Endothelial cell of umbilical vein (primary cell): Measurements from ENCODE around the gene PRDM1. TPM values are rescaled to one million over a fixed set of nuclear protein-coding genes. Genes with fewer than 3 reads are reported as not detected.

Source experiments
- BruUV-seq: library from RNA; stranded (reverse); fragments of 400-500 nt; replicated peaks from 2 replicates; lab custom pipeline; 2021; lab: Mats Ljungman, UMichigan
- CTCF ChIA-PET: fragments of 300-600, 350-600 bp; sonication (Branson Sonifier 250); formaldehyde crosslinking; loops from one replicate; lab custom pipeline; 2021; ENCODE audit warnings: antibody characterized with exemption, inconsistent platforms; lab: Charles Lee
- POLR2A ChIA-PET: fragments of 300-600, 350-600 bp; sonication (Branson Sonifier 250); formaldehyde crosslinking; loops from one replicate; lab custom pipeline; 2021; ENCODE audit warnings: antibody characterized with exemption, inconsistent platforms; lab: Charles Lee
- DNase-seq: peaks from one replicate; pipeline ENCODE4 v3.0.0-alpha.2; 2011; ENCODE audit warnings: low read depth, low spot score
- FAIRE-seq: peaks from 2 replicates; lab custom pipeline; 2011; peaks lifted over from hg19 to GRCh38; lab: Jason Lieb, UNC
- H2AFZ ChIP-seq: 2 replicates; pipeline ENCODE4 v1.6.0; 2012; ENCODE audit warnings: low read depth, low read length, control low read depth, inconsistent platforms
- H3K27ac ChIP-seq: 2 replicates; pipeline ENCODE4 v1.5.1; 2011; ENCODE audit warnings: low read depth, mild to moderate bottlenecking, control low read depth, low read length, moderate library complexity; ENCODE audit not compliant: insufficient read depth
- H3K27me3 ChIP-seq, 2 experiments: 2 replicates each; pipeline versions ENCODE4 v1.6.0 to v1.6.1; 2011; ENCODE audit warnings: low read length in 2 of 2, mixed read lengths in 1 of 2; ENCODE audit not compliant: control insufficient read depth in 2 of 2, insufficient read depth in 2 of 2
- H3K36me3 ChIP-seq, 2 experiments: 2 replicates in 1 of 2; 3 replicates in 1 of 2; pipeline ENCODE4 v1.5.1; 2011; ENCODE audit warnings: low read length in 2 of 2, mild to moderate bottlenecking in 1 of 2, moderate library complexity in 1 of 2; ENCODE audit not compliant: control insufficient read depth in 2 of 2, insufficient read depth in 2 of 2; ENCODE audit errors: extremely low read depth in 1 of 2
- H3K4me1 ChIP-seq: 3 replicates; pipeline ENCODE4 v1.5.1; 2011; ENCODE audit warnings: mild to moderate bottlenecking, low read length; ENCODE audit not compliant: control insufficient read depth, insufficient read depth; ENCODE audit errors: extremely low read depth
- H3K4me2 ChIP-seq: 2 replicates; pipeline ENCODE4 v1.6.1; 2011; ENCODE audit warnings: low read length, control low read depth, mixed read lengths; ENCODE audit not compliant: insufficient read depth
- H3K4me3 ChIP-seq, 3 experiments: fragments of 200-600 bp in 1 of 3; sonication (generic), shearing (Covaris generic) in 1 of 3; replicated peaks in 1 of 3; 2 replicates each; pipeline ENCODE4 v1.5.1; 2011 to 2016; ENCODE audit warnings: control low read depth in 3 of 3, low read length in 3 of 3, mild to moderate bottlenecking in 2 of 3, inconsistent platforms in 1 of 3, low read depth in 1 of 3, moderate library complexity in 1 of 3; ENCODE audit not compliant: insufficient read depth in 1 of 3
- H3K79me2 ChIP-seq: 2 replicates; pipeline ENCODE4 v1.6.0; 2012; ENCODE audit warnings: low read length, inconsistent platforms; ENCODE audit not compliant: control insufficient read depth, insufficient read depth
- H3K9ac ChIP-seq: replicated peaks from 2 replicates; pipeline ENCODE3; 2011; ENCODE audit warnings: low read length, control low read depth; ENCODE audit not compliant: insufficient read depth; ENCODE audit errors: extremely low read depth
- H3K9me1 ChIP-seq: replicated peaks from 3 replicates; pipeline ENCODE4 v1.6.0; 2011; ENCODE audit warnings: mild to moderate bottlenecking, low read length; ENCODE audit not compliant: control insufficient read depth, insufficient read depth; ENCODE audit errors: extremely low read depth
- H3K9me3 ChIP-seq: replicated peaks from 2 replicates; pipeline ENCODE4 v1.5.1; 2012; ENCODE audit warnings: low read length, inconsistent platforms; ENCODE audit not compliant: control insufficient read depth, insufficient read depth
- H4K20me1 ChIP-seq: replicated peaks from 2 replicates; pipeline ENCODE3; 2011; ENCODE audit warnings: mild to moderate bottlenecking, low read length; ENCODE audit not compliant: control insufficient read depth, insufficient read depth; ENCODE audit errors: extremely low read depth
- POLR2A ChIP-seq: IDR thresholded peaks from 2 replicates; pipeline ENCODE4 v1.6.1; 2012; ENCODE audit warnings: low read depth, mild to moderate bottlenecking, control low read depth, low read length
- dilution Hi-C: fragments of 300-500 bp; cut with MboI; formaldehyde crosslinking; loops from one replicate; pipeline ENCODE4 v1.15.0; 2019; ENCODE audit warnings: low sequenced_read_pairs; ENCODE audit not compliant: extremely low pct_ligation_motif_present
- intact Hi-C: fragments of 100-400 bp; cut with micrococcal nuclease; formaldehyde crosslinking; loops from one replicate; pipeline ENCODE4 v1.10.0; 2022
- polyA plus RNA-seq, 4 experiments: library from polyadenylated mRNA; depleted of rRNA in 3 of 4; stranded (reverse) in 3 of 4; unstranded in 1 of 4; fragments of >200 nt; gene quantifications; 2 replicates each; pipeline versions ENCODE4 v1.2.1 to v1.2.3, GENCODE V29; 2011 to 2012; ENCODE audit warnings: missing spikeins in 1 of 4
- total RNA-seq: library from RNA; stranded (reverse); gene quantifications from 2 replicates; pipeline ENCODE4 v1.2.3, GENCODE V29; 2021

The PRDM1 gene
- total and polyA plus RNA-seq, 2 donors (not counting 3 experiments of a cell fraction or from before 2014, with no cell fraction given) = 0.36 to 2.7 TPM

DNA sequence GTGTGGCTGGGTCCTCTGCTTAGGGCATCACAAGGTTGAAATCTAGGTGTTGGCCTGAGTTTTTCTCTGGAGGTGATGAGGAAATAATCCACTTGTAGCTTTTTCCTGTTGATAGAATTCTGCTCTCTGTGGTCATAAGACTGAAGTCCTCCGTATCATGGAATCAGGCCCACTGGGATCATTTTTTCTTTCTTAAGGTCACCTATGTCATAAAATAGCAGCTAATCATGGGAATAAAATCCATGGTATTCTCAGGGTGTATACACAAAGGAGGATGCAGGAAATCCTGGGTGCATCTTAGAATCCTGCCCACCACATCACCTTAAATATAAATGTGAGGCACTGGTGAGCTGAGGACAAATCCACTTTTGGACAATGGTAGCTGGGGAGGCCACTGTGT is 72.7 kb downstream of the PRDM1 start:
- H3K27ac ChIP-seq = no peak overlapping the region
- no peaks in the 10 kb centered on the region for H3K4me1 ChIP-seq
- BruUV-seq = no TSS peak
- DNase-seq (no peak), FAIRE-seq (no peak)
- ChIA-PET CTCF (interaction anchor here (0.6 kb wide), 1 partner anchor 167 kb away, joined by 3 read pairs; no protein-coding TSS in a partner anchor), POLR2A (no interaction called here)
- intact Hi-C loops (no loop called here), dilution Hi-C loops (no loop called here)
- H3K4me2 ChIP-seq = no peak overlapping the region
- H3K9ac ChIP-seq = no peak overlapping the region
- no peak for TF ChIP-seq POLR2A
- peaks cover 0 to 2% of the 10 kb centered on the region in 2 experiments for H3K27me3 ChIP-seq
- H2AFZ ChIP-seq = no peak overlapping the region
- H3K4me3 ChIP-seq = no peak overlapping the region
- H3K9me1 ChIP-seq = no peaks in the 10 kb centered on the region
- no peaks in the 10 kb centered on the region for H4K20me1 ChIP-seq
- no peaks in the 10 kb centered on the region for H3K36me3 ChIP-seq
- no peaks in the 10 kb centered on the region for H3K9me3 ChIP-seq
- H3K79me2 ChIP-seq = no peaks in the 10 kb centered on the region

Other genes starting within 250 kb of the PRDM1 start
- 32.8 and 35.9 TPM in 2 replicates for gene ATG5, start 239.4 kb downstream of the PRDM1 start, total RNA-seq
- gene ATG5, start 239.4 kb downstream of the PRDM1 start, polyA plus RNA-seq = 10.0 and 14.1 TPM in 2 replicates